ENCODE data around the gene UTS2R.

Gene UTS2R

DNA sequence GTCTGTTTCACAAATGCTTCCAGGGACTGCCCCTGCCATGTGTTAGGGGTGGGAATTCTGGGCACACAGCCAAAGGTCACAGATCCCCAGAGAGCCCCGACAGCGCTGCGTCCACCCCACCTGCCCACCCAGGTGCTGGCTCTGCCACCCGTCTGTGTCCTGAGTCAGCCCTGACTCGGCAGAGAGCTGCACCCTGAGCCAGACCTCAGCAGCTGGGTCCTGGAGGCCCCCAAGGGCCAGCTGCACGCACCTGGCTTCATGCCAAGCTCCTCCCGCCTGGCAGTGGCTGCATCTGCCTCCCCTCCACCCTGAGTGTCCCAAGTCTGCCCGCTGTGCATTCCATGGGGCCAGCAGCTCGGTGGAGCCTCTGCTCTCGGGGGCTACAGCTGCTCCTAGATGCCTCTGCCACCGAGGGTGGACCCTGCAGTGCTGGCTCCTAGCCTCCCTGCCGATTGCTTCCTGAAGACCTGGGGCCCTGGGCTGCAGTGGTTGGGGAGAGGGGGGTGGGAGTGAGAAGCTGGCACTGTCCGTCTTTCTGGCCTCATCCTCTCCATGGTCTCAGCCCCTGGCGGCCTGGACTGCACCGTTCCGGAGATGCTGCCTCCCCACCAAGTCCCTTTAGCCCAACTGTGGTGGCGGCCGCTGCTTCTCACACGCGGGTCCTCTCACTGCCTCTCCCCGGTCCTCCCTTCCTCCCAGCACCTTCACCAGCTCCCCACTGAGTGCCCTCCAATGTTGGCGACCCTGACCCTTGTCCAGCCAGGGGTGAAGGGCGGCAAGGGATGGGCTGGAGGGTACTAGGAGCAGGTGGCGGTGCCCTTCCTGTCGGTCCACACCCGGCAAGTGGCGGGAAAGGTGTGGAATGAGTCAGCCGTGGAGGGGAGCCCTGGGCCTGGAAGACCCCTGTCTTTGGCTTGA, 41.0 kb upstream of the UTS2R start:
- no peak overlapping the region for H3K4me3 ChIP-seq (ENCODE audit: low read length)
- TF ChIP-seq ZNF274 (IDR thresholded peaks at IDR 0.05; ENCODE audit: low read depth, low read length): no peak

DNA sequence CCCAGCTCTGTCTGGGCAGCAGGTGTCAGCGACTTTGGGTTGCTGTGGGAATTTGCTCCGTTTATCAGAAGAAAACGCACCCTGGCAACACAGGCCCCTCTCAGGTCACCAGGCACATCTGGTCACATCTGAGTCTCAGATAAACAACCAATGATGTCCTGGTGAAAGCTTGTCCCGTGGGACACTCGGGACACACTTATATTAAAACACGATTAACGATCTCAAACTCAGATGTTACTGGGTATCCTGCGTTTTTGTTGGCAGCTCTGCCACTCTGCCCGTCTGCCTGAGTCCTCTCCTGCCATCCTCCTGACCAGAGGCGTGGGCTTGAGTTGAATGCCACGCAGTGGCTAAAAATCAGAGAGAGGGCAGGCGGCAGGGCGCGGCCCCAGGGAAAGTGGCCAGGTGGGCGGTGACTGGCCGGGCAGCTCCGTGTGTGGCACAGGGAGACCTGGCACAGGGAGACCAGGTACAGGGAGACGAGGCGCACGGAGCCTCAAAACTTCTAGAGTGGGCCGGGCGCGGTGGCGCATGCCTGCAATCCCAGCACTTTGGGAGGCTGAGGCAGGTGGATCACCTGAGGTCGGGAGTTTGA, 40.1 kb upstream of the UTS2R start:
- no peak overlapping the region for H3K4me3 ChIP-seq (ENCODE audit: low read length)
- TF ChIP-seq ZNF274 (IDR thresholded peaks at IDR 0.05; ENCODE audit: low read depth, low read length): no peak

DNA sequence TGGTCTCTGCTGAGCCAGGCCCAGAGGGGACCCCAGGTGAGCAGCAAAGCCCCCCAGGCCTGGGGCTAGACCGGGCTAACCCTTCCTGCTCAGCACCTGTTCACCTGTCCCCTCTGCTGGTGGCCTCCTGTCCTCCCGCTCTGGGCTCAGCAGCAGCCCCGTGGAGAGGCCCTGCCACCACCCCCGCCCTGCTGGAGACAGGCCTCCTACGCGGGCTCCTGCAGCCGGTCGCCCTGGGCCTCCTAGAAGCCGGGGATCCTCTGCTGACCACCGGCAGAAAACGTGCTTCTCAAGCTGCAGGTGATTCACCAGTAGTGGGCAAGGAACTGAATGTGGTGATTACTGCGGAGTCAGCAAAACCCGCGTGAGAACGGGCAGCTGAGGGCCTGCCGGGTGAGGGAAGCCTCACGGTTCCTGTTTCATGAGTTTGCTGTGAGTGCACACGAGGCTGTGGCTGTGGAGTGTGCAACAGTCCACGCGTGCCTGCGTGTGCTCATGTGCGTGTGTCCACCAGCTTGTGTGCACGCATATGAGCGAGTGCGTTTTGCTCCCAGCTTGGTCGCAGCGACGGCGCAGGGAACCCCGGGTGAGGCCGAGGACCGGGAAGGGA, 38.8 kb upstream of the UTS2R start:
- H3K4me3 ChIP-seq (ENCODE audit: low read length): no peak overlapping the region
- no peak for TF ChIP-seq ZNF274 (IDR thresholded peaks at IDR 0.05; ENCODE audit: low read depth, low read length)

DNA sequence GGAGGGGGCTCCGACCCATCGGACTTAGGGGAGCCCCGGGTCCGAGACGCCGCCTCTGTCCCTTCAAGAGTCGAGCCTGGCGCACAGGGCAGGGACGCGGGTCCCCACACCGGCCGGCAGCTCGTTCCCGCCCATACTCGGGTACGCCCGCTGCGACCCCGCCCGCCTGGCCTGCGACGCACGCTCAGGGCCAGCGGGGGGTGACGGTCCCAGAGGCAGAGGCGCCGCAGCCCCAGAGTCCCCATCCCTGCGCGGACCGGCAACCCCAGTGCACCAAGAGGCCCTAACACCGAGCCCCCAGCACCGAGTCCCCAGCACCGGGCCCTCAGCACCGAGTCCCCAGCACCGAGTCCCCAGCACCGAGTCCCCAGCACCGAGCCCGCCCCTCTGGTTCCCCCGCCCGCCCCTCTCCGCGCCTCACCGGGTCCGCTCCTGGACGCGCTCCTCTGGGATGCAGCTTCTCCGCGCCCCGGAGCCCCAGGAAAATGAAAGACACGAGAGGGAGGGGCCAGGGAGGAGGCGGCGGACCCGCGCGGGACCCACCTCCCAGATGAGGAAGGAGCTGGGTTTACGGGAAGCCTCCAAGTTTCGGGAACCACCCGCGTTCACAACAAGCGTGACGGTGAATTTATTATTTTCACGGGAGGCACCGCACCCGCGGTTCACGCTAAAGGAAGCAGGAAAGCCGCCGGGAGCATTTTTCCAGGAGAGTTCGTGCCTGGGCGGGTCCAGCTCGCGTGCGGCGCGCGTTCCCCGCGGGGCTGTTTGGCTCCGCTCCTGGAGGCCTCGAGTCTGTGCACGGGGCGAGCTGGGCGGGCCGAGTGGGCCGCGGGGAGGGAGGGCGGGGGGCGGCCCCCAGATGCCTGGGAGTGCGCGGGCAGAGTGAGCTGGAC, 38.0 kb upstream of the UTS2R start, which contains the start of gene SECTM1:
SECTM1 (minus strand) TSS at position 488 of the 893 bp plus-strand sequence. CDS start 6,526 bp downstream, outside the sequence.
- no peak within 1 kb of the TSS; the same call in 1 of the 2 replicates for H3K4me3 ChIP-seq (ENCODE audit: low read length)
- no peak for TF ChIP-seq ZNF274 (IDR thresholded peaks at IDR 0.05; ENCODE audit: low read depth, low read length)

DNA sequence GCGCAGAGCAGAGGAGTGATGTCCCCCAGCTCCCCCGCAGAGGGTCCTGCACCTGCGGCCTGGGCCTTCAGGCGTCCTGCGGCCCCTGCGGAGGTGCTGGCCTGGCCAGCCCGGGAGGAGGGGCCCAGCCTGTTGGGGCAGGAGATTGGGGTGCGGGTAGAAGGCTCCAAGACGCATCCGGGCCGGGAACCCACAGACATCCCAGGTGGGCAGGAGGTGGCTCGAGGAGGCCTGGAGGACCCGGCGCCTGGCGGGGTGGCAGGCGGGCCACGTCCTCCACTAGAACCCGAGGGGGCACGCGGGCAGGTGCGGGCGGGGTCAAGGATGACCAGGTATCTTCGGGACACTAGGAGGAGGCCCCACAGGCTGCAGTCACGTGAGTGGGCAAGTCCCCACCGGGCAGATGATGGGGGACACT, 37.4 kb upstream of the UTS2R start:
- no peak for TF ChIP-seq ZNF274 (IDR thresholded peaks at IDR 0.05; ENCODE audit: low read depth, low read length)
- no peak overlapping the region; the same call in 1 of the 2 replicates for H3K4me3 ChIP-seq (ENCODE audit: low read length)

DNA sequence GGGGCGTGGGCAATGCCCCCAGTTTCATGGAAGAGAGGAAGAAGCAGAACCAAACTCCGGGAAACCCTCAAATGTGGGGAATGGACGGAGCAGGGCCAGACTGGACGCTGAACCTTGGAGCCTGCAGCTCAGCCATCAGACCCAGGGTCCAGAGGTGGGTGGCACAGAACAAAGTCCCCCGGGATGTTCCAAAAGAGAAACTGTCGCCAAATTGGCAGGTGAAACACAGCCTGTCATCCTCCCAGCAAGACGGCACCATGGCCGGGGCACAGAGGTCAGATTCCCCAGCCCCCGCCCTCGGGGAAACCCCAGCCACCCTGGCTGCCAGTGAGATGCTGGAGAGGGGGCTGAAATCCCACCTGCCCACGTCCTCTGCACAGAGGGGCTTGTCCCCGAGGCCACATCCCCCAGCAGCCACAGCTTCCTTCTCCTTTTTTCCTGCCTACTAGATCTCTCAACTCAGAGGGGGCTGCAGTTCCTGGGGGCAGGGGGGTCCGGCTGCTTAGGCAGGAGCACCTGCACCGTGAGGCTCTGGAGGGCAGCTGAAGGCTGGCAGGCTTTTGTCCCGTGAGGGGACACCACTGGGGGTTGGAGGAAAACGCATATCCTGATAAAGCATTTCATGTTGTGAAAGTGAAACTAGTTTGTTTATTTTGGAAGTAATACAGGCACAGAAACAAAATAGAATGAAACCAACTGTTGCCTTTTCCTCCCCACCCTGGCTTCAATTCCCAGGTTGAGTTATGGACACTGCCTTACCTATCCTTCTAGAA, 36.8 kb upstream of the UTS2R start:
- TF ChIP-seq ZNF274 (IDR thresholded peaks at IDR 0.05; ENCODE audit: low read depth, low read length): no peak
- H3K4me3 ChIP-seq (ENCODE audit: low read length): peak overlapping the region; percentile 24; the same call in 1 of the 2 replicates

DNA sequence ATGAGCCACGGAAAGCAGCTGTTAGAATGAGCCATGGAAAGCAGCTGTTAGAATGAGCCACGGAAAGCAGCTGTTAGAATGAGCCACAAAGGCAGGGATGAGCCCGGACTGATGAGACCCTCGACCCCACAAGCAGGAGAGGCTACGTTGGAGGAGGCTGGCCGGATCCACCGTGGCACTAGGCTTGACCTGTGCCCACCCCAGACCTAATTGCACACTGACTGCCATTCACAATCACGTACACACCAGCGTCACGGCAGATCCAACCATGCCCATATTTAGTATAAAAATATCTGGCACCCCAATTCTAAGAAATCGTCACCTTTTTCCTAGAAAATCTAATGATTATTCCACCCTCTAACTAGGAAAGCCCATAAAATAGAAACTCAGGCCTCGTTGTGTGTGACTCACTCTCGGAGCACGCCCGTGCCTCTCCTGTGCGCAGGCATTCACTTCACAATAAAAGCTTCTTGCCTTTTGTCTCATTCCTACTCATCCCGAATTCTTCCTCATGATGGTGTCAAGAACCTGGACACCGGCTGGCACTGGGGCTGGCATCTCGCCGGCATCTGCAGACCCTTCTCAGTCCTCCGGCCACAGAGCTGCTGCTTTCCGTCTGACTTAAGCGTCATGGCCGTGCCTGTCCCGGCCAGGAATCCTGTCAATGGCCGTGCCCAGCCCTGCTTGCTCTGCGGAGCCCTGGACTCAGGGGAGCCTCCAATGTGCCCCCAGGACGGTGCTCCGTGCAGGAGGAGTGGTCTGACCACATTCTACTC, 32.5 kb upstream of the UTS2R start:
- no peak overlapping the region for H3K4me3 ChIP-seq (ENCODE audit: low read length)
- no peak for TF ChIP-seq ZNF274 (IDR thresholded peaks at IDR 0.05; ENCODE audit: low read depth, low read length)

DNA sequence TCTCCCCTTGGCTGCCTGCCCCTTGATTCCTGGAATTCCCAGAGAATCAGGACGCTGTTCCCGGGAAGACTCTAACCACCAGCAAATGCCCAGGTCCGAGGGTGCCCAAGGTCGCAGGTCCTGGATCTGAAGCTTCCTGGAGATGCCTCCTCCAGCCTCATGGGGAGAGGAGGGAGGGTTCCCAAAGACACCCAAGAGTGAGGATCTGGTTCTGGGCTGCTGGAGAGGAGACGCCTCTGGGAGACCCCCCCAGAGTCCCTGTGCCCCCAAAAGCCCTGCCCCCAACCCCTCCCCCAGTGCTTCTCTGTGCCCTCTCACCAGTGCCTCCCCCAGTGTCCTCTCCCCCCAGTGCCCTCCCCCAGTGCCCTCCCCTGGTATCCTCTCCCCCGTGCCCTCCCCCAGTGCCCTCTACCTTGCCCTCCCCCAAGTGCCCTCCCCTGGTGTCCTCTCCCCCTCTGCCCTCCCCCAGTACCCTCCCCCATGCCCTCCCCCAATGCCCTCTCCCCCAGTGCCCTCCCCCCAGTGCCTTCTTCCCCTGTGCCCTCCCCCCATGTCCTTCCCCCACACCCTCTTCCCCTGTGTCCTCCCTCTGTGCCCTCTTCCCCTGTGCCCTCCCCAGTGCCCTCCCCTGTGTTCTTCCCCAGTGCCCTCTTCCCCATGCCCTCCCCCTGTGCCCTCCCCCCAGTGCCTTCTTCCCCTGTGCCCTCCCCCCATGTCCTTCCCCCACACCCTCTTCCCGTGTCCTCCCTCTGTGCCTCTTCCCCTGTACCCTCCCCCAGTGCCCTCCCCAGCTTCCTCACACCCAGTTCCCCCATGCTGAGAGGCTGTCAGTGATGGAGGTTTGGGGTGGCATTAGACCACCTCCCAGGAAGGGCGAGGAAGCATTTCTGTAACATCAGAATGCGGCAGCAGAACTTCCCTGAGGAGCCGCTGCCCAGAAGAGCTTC, 31.7 kb upstream of the UTS2R start:
- no peak overlapping the region for H3K4me3 ChIP-seq (ENCODE audit: low read length)
- no peak for TF ChIP-seq ZNF274 (IDR thresholded peaks at IDR 0.05; ENCODE audit: low read depth, low read length)

DNA sequence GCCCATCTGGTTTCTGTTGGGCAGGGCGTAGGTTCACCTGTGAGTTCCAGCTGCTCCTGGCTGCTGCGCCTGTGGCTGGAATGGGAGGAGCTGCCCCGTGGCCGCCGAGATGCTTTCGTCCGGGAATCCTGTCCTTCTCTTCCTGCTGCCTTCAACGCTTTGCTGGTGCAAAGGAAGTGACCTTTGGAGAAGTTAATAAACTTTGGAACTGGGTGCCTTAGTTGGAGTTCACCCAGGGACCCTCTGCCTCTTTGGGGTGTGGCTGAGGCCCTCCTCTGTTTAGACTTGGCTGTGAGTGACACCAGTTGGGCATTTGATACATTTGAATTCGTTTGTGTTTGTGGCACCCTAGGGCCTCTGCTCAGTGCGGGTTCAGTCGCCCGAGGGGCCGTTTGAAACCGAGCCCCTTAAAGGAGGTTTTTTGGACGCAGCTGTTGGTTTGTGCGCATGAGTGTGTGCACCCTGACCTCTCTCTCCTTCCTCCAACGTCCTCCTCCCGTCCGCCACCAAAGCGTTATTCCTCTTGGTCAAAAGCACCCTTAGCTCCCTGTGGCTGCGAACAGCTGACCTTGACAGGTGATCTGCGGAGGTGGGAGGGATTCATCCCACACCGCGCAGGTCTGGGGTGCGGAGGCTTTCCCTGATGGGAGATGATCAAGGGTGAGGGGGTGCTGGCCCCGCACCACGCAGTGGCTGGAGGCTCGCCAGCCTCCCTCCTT, 29.0 kb upstream of the UTS2R start:
- no peak for TF ChIP-seq ZNF274 (IDR thresholded peaks at IDR 0.05; ENCODE audit: low read depth, low read length)

DNA sequence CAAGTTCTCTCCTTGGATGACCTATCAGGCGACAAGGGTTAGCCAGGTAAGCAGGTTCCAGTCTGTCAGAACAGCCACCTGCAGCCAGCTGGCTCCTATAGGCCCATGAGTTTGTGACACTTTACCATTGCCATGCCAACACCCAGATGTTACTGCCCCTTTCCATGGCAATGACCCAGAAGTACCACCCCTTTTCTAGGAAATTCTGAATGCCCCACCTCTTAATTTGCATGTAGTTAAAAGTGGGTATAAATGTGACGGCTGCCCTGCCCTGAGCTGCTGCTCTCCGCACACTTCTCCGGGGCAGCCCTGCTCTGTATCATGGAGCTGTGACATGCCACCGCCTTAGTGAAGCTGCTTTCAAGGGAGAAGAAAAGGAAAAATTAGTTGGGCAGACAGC, 28.0 kb upstream of the UTS2R start:
- no peak for TF ChIP-seq ZNF274 (IDR thresholded peaks at IDR 0.05; ENCODE audit: low read depth, low read length)
- no peak overlapping the region for H3K4me3 ChIP-seq (ENCODE audit: low read length)

More for the DNA sequence above, 29.0 kb upstream of the UTS2R start:
- no peak overlapping the region for H3K4me3 ChIP-seq (ENCODE audit: low read length)

All from GM08714 (cell line).